HEK293 (cell line): ENCODE measurements around the gene PLD6.

Experiments used
- BCL11A ChIP-seq: fragments of 450-650 bp; formaldehyde crosslinking; IDR thresholded peaks from 2 replicates; pipeline ENCODE4 v1.5.1; 2016; ENCODE audit warnings: low read depth, missing biosample characterization, missing genetic modification characterization
- BCL11B ChIP-seq: fragments of 450-650 bp; formaldehyde crosslinking; IDR thresholded peaks from 2 replicates; pipeline ENCODE4 v1.5.1; 2016; ENCODE audit warnings: low read depth, missing biosample characterization, missing genetic modification characterization
- FEZF1 ChIP-seq: fragments of 450-650 bp; formaldehyde crosslinking; IDR thresholded peaks from 2 replicates; pipeline ENCODE4 v1.5.1; 2016; ENCODE audit warnings: missing biosample characterization, missing genetic modification characterization
- KLF10 ChIP-seq: fragments of 450-650 bp; IDR thresholded peaks from 2 replicates; pipeline ENCODE4 v1.5.1; 2018; ENCODE audit warnings: missing biosample characterization, mild to moderate bottlenecking, missing genetic modification characterization
- PRDM1 ChIP-seq: fragments of 450-650 bp; formaldehyde crosslinking; IDR thresholded peaks from 2 replicates; pipeline ENCODE4; 2016; ENCODE audit warnings: missing biosample characterization, missing genetic modification characterization
- WT1 ChIP-seq: fragments of 450-650 bp; formaldehyde crosslinking; IDR thresholded peaks from 2 replicates; pipeline ENCODE4 v1.5.1; 2016; ENCODE audit warnings: missing biosample characterization, missing genetic modification characterization
- ZBTB17 ChIP-seq: fragments of 450-650 bp; formaldehyde crosslinking; IDR thresholded peaks from 2 replicates; pipeline ENCODE4 v1.5.1; 2016; ENCODE audit warnings: missing biosample characterization, missing genetic modification characterization
- ZNF433 ChIP-seq: fragments of 450-650 bp; formaldehyde crosslinking; IDR thresholded peaks from 2 replicates; pipeline ENCODE4 v1.5.1; 2016; ENCODE audit warnings: missing biosample characterization, missing genetic modification characterization, low read depth
- ZNF521 ChIP-seq: fragments of 450-650 bp; formaldehyde crosslinking; IDR thresholded peaks from 2 replicates; pipeline ENCODE4 v1.5.1; 2017; ENCODE audit warnings: missing biosample characterization, mild to moderate bottlenecking, missing genetic modification characterization
- ZNF701 ChIP-seq: fragments of 450-650 bp; formaldehyde crosslinking; IDR thresholded peaks from 2 replicates; pipeline ENCODE4 v1.5.1; 2016; ENCODE audit warnings: missing biosample characterization, missing genetic modification characterization
- ZNF837 ChIP-seq: fragments of 450-650 bp; formaldehyde crosslinking; IDR thresholded peaks from 2 replicates; pipeline ENCODE4 v1.5.1; 2016; ENCODE audit warnings: missing biosample characterization, missing genetic modification characterization
- TF ChIP-seq, protein P1 (sequence below): fragments of 450-650 bp; formaldehyde crosslinking; IDR thresholded peaks from 2 replicates; pipeline ENCODE4 v1.5.1; 2016; ENCODE audit warnings: missing biosample characterization, missing genetic modification characterization
- TF ChIP-seq, protein P2 (sequence below): fragments of 450-650 bp; formaldehyde crosslinking; IDR thresholded peaks from 2 replicates; pipeline ENCODE4 v1.5.1; 2016; ENCODE audit warnings: missing biosample characterization, missing genetic modification characterization
- TF ChIP-seq, protein P3 (sequence below): fragments of 450-650 bp; formaldehyde crosslinking; IDR thresholded peaks from 2 replicates; pipeline ENCODE4 v1.5.1; 2016; ENCODE audit warnings: missing biosample characterization, missing genetic modification characterization, low read depth
- TF ChIP-seq, protein P4 (sequence below): IDR thresholded peaks from 2 replicates; pipeline ENCODE4 v1.6.1; 2011; ENCODE audit warnings: mild to moderate bottlenecking, low read depth, low read length, borderline replicate concordance
- TF ChIP-seq, protein P5 (sequence below): fragments of 450-650 bp; formaldehyde crosslinking; IDR thresholded peaks from 2 replicates; pipeline ENCODE4; 2016; ENCODE audit warnings: missing biosample characterization, missing genetic modification characterization
- TF ChIP-seq, protein P6 (sequence below): fragments of 450-650 bp; formaldehyde crosslinking; IDR thresholded peaks from 2 replicates; pipeline ENCODE4 v1.5.1; 2016; ENCODE audit warnings: missing biosample characterization, missing genetic modification characterization
- TF ChIP-seq, protein P7 (sequence below): fragments of 450-650 bp; formaldehyde crosslinking; IDR thresholded peaks from 2 replicates; pipeline ENCODE4 v1.5.1; 2016; ENCODE audit warnings: missing biosample characterization, missing genetic modification characterization
- TF ChIP-seq, protein P8 (sequence below): fragments of 450-650 bp; formaldehyde crosslinking; IDR thresholded peaks from 2 replicates; pipeline ENCODE4 v1.5.1; 2016; ENCODE audit warnings: missing biosample characterization, missing genetic modification characterization

PLD6 gene

DNA sequence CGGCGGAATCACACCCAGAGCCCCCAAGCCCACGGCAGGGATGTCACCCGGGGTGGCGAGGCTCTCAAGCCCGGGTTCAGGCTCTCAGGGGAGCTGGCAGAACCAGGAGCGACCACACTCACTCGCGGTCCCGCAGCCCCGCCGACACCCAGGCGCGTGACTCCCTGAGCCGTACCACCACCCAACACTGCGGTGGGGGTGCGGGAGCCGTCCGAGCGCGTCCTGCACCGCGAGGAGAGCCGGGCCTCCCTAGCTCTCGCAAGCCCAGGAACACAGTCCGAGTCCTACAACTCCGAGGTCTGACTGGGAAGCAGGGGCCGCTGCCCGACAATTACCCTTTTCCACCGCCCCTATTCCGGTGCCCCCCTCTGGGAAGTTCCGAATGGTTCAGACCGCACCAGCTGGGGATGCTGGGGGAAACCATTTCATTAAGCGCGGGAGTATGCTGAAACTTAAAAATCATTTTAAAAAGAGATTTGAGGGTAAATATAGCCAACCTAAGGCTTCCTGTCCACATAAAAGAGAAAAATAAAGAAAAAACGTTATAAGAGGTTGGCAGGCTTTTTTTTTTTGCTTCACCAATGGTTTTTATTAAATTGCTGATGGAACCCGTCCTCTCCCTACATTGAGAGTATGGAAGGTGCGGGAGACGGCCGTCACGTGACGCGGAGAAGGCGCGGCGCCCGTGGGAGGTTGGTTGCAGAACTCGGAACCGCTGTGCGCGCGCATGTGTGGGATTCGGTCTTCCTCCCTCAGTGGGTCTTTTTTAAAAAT lies 31.1 kb upstream of the PLD6 start, which contains the start of gene FLCN (continued):
- TF ChIP-seq, protein P1, sequence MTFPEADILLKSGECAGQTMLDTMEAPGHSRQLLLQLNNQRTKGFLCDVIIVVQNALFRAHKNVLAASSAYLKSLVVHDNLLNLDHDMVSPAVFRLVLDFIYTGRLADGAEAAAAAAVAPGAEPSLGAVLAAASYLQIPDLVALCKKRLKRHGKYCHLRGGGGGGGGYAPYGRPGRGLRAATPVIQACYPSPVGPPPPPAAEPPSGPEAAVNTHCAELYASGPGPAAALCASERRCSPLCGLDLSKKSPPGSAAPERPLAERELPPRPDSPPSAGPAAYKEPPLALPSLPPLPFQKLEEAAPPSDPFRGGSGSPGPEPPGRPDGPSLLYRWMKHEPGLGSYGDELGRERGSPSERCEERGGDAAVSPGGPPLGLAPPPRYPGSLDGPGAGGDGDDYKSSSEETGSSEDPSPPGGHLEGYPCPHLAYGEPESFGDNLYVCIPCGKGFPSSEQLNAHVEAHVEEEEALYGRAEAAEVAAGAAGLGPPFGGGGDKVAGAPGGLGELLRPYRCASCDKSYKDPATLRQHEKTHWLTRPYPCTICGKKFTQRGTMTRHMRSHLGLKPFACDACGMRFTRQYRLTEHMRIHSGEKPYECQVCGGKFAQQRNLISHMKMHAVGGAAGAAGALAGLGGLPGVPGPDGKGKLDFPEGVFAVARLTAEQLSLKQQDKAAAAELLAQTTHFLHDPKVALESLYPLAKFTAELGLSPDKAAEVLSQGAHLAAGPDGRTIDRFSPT (tag by site-specific recombination): no peak
- TF ChIP-seq KLF10 (tag by site-specific recombination): peak; percentile 60; the same call in 1 of the 2 replicates
- TF ChIP-seq PRDM1: no peak
- no peak for TF ChIP-seq ZNF433 (tag by site-specific recombination)
- no peak for TF ChIP-seq ZNF701 (tag by site-specific recombination)
- TF ChIP-seq, protein P2, sequence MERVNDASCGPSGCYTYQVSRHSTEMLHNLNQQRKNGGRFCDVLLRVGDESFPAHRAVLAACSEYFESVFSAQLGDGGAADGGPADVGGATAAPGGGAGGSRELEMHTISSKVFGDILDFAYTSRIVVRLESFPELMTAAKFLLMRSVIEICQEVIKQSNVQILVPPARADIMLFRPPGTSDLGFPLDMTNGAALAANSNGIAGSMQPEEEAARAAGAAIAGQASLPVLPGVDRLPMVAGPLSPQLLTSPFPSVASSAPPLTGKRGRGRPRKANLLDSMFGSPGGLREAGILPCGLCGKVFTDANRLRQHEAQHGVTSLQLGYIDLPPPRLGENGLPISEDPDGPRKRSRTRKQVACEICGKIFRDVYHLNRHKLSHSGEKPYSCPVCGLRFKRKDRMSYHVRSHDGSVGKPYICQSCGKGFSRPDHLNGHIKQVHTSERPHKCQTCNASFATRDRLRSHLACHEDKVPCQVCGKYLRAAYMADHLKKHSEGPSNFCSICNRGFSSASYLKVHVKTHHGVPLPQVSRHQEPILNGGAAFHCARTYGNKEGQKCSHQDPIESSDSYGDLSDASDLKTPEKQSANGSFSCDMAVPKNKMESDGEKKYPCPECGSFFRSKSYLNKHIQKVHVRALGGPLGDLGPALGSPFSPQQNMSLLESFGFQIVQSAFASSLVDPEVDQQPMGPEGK (tag by site-specific recombination): peak; percentile 58; the same call in 1 of the 2 replicates
- TF ChIP-seq, protein P3, sequence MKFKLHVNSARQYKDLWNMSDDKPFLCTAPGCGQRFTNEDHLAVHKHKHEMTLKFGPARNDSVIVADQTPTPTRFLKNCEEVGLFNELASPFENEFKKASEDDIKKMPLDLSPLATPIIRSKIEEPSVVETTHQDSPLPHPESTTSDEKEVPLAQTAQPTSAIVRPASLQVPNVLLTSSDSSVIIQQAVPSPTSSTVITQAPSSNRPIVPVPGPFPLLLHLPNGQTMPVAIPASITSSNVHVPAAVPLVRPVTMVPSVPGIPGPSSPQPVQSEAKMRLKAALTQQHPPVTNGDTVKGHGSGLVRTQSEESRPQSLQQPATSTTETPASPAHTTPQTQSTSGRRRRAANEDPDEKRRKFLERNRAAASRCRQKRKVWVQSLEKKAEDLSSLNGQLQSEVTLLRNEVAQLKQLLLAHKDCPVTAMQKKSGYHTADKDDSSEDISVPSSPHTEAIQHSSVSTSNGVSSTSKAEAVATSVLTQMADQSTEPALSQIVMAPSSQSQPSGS: no peak
- TF ChIP-seq, protein P4, sequence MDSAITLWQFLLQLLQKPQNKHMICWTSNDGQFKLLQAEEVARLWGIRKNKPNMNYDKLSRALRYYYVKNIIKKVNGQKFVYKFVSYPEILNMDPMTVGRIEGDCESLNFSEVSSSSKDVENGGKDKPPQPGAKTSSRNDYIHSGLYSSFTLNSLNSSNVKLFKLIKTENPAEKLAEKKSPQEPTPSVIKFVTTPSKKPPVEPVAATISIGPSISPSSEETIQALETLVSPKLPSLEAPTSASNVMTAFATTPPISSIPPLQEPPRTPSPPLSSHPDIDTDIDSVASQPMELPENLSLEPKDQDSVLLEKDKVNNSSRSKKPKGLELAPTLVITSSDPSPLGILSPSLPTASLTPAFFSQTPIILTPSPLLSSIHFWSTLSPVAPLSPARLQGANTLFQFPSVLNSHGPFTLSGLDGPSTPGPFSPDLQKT: no peak
- TF ChIP-seq ZNF521 (tag by site-specific recombination): no peak
- TF ChIP-seq, protein P5, sequence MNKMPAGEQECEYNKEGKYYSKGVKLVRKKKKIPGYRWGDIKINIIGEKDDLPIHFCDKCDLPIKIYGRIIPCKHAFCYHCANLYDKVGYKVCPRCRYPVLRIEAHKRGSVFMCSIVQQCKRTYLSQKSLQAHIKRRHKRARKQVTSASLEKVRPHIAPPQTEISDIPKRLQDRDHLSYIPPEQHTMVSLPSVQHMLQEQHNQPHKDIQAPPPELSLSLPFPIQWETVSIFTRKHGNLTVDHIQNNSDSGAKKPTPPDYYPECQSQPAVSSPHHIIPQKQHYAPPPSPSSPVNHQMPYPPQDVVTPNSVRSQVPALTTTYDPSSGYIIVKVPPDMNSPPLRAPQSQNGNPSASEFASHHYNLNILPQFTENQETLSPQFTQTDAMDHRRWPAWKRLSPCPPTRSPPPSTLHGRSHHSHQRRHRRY (tag by site-specific recombination): no peak; the same call in 1 of the 2 replicates
- TF ChIP-seq ZNF837: 0 out of 2 replicates have a peak, but pooled peaks have one; percentile 42
- no peak for TF ChIP-seq BCL11A (tag by site-specific recombination)
- TF ChIP-seq, protein P6, sequence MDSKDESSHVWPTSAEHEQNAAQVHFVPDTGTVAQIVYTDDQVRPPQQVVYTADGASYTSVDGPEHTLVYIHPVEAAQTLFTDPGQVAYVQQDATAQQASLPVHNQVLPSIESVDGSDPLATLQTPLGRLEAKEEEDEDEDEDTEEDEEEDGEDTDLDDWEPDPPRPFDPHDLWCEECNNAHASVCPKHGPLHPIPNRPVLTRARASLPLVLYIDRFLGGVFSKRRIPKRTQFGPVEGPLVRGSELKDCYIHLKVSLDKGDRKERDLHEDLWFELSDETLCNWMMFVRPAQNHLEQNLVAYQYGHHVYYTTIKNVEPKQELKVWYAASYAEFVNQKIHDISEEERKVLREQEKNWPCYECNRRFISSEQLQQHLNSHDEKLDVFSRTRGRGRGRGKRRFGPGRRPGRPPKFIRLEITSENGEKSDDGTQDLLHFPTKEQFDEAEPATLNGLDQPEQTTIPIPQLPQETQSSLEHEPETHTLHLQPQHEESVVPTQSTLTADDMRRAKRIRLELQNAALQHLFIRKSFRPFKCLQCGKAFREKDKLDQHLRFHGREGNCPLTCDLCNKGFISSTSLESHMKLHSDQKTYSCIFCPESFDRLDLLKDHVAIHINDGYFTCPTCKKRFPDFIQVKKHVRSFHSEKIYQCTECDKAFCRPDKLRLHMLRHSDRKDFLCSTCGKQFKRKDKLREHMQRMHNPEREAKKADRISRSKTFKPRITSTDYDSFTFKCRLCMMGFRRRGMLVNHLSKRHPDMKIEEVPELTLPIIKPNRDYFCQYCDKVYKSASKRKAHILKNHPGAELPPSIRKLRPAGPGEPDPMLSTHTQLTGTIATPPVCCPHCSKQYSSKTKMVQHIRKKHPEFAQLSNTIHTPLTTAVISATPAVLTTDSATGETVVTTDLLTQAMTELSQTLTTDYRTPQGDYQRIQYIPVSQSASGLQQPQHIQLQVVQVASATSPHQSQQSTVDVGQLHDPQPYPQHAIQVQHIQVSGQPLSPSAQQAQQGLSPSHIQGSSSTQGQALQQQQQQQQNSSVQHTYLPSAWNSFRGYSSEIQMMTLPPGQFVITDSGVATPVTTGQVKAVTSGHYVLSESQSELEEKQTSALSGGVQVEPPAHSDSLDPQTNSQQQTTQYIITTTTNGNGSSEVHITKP (tag by site-specific recombination): peak; percentile 100
- TF ChIP-seq BCL11B (tag by site-specific recombination): no peak
- TF ChIP-seq, protein P7, sequence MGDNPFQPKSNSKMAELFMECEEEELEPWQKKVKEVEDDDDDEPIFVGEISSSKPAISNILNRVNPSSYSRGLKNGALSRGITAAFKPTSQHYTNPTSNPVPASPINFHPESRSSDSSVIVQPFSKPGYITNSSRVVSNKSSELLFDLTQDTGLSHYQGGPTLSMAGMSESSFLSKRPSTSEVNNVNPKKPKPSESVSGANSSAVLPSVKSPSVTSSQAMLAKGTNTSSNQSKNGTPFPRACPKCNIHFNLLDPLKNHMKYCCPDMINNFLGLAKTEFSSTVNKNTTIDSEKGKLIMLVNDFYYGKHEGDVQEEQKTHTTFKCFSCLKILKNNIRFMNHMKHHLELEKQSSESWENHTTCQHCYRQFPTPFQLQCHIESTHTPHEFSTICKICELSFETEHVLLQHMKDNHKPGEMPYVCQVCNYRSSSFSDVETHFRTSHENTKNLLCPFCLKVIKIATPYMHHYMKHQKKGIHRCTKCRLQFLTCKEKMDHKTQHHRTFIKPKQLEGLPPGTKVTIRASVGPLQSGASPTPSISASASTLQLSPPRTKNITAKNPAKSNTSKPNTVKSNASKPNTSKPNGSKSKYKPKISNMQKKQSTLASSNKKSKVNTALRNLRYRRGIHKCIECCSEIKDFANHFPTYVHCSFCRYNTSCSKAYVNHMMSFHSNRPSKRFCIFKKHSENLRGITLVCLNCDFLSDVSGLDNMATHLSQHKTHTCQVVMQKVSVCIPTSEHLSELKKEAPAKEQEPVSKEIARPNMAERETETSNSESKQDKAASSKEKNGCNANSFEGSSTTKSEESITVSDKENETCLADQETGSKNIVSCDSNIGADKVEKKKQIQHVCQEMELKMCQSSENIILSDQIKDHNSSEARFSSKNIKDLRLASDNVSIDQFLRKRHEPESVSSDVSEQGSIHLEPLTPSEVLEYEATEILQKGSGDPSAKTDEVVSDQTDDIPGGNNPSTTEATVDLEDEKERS (tag by site-specific recombination): no peak
- TF ChIP-seq, protein P8, sequence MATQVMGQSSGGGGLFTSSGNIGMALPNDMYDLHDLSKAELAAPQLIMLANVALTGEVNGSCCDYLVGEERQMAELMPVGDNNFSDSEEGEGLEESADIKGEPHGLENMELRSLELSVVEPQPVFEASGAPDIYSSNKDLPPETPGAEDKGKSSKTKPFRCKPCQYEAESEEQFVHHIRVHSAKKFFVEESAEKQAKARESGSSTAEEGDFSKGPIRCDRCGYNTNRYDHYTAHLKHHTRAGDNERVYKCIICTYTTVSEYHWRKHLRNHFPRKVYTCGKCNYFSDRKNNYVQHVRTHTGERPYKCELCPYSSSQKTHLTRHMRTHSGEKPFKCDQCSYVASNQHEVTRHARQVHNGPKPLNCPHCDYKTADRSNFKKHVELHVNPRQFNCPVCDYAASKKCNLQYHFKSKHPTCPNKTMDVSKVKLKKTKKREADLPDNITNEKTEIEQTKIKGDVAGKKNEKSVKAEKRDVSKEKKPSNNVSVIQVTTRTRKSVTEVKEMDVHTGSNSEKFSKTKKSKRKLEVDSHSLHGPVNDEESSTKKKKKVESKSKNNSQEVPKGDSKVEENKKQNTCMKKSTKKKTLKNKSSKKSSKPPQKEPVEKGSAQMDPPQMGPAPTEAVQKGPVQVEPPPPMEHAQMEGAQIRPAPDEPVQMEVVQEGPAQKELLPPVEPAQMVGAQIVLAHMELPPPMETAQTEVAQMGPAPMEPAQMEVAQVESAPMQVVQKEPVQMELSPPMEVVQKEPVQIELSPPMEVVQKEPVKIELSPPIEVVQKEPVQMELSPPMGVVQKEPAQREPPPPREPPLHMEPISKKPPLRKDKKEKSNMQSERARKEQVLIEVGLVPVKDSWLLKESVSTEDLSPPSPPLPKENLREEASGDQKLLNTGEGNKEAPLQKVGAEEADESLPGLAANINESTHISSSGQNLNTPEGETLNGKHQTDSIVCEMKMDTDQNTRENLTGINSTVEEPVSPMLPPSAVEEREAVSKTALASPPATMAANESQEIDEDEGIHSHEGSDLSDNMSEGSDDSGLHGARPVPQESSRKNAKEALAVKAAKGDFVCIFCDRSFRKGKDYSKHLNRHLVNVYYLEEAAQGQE (tag by site-specific recombination): 0 out of 2 replicates have a peak, but pooled peaks have one; percentile 43
- TF ChIP-seq ZBTB17 (tag by site-specific recombination): peak; percentile 83
- no peak; the same call in 1 of the 2 replicates for TF ChIP-seq WT1 (tag by site-specific recombination)
- TF ChIP-seq FEZF1 (tag by site-specific recombination): peak; percentile 5; the same call in 1 of the 2 replicates
